ENCODE data around the gene MORF4L1.
"Not testable (repeated sequence)": the region's sequence is repeated elsewhere in the genome, so short reads cannot be mapped to it uniquely, and the experiment has no call there.

Gene MORF4L1

DNA sequence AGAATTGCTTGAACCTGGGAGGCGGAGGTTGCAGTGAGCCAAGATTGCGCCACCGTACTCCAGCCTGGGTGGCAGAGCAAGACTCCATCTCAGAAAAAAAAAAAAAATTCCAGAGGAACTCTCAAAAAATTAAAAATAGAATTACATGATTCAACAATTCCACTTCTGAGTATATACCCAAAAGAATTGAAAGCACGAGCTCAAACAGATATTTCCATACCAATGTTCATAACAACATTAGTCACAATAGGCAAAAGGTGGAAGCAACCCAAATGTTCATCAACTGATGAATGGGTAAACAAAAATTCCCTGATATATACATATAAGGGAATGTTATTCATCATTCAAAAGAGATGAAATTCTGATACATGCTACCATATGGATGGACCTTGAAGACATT lies 16.9 kb upstream of the MORF4L1 start:
- Histone ChIP-seq H3K27me3 (no peaks in the 10 kb centered on the region), H3K9me3 (no peaks in the 10 kb centered on the region), H3K4me3 (ENCODE audit: low read depth, low read length) (no peak overlapping the region), H3K36me3 (no peaks in the 10 kb centered on the region), H3K4me1 (no peaks in the 10 kb centered on the region)
- TF ChIP-seq, protein P1, sequence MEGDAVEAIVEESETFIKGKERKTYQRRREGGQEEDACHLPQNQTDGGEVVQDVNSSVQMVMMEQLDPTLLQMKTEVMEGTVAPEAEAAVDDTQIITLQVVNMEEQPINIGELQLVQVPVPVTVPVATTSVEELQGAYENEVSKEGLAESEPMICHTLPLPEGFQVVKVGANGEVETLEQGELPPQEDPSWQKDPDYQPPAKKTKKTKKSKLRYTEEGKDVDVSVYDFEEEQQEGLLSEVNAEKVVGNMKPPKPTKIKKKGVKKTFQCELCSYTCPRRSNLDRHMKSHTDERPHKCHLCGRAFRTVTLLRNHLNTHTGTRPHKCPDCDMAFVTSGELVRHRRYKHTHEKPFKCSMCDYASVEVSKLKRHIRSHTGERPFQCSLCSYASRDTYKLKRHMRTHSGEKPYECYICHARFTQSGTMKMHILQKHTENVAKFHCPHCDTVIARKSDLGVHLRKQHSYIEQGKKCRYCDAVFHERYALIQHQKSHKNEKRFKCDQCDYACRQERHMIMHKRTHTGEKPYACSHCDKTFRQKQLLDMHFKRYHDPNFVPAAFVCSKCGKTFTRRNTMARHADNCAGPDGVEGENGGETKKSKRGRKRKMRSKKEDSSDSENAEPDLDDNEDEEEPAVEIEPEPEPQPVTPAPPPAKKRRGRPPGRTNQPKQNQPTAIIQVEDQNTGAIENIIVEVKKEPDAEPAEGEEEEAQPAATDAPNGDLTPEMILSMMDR (IDR thresholded peaks at IDR 0.05; ENCODE audit: low read depth, low read length): no peak
- no peak for DNase-seq

DNA sequence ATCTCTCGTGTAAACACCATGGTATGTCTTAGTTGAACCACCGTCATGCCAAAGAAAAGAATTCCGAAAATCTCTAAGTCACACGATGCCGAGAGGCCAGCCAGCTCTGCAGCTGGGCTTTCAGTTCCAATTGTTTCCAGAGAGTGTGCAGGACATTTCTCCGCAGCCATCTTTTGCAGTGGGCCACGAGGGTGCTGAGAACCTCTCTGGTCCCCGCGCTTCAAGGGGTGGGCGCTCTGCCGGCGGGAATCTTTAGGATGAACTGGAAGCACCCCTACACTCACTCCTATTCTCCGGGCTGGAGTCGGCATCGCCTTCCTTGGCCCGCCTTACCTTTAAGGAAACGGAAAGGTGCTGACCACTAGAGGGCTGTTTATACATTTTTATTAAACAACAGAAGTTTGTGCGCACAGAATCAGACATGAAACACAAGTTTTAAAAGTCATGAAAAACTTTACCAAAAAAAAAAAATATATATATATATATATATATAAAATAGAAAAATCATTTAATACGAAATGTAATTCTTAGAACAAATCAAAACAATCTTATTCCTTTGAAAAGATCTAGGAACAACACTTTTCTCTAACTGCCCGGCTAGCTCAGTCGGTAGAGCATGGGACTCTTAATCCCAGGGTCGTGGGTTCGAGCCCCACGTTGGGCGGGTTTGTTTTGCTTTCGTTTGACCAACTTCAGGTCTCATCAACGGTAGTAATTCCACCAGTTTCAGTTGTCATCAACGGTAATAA lies 12.5 kb upstream of the MORF4L1 start:
- Histone ChIP-seq H3K4me1 (no peaks in the 10 kb centered on the region), H3K36me3 (no peaks in the 10 kb centered on the region), H3K27me3 (no peaks in the 10 kb centered on the region), H3K9me3 (no peaks in the 10 kb centered on the region), H3K4me3 (ENCODE audit: low read depth, low read length) (peak overlapping the region; percentile 78)
- DNase-seq: peak; percentile 86
- TF ChIP-seq, protein P1 (IDR thresholded peaks at IDR 0.05; ENCODE audit: low read depth, low read length): peak; percentile 67

DNA sequence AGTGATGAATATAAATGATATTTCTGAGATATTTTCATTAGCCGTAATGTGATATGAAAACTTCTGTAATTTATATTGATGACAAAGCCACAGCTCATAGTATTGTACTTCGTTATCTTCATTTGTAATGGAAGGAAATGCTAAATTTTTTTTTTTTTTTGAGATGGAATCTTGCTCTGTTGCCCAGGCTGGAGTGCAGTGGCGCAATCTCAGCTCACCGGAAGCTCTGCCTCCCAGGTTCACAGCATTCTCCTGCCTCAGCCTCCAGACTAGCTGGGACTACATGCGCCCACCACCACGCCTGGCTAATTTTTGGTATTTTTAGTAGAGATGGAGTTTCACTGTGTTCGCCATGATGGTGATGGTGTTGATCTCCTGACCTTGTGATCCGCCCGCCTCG lies 7.1 kb upstream of the MORF4L1 start:
- not testable (repeated sequence) for H3K9me3 ChIP-seq; H3K36me3 ChIP-seq; H3K4me1 ChIP-seq; H3K4me3 ChIP-seq (ENCODE audit: low read depth, low read length); H3K27me3 ChIP-seq; DNase-seq

DNA sequence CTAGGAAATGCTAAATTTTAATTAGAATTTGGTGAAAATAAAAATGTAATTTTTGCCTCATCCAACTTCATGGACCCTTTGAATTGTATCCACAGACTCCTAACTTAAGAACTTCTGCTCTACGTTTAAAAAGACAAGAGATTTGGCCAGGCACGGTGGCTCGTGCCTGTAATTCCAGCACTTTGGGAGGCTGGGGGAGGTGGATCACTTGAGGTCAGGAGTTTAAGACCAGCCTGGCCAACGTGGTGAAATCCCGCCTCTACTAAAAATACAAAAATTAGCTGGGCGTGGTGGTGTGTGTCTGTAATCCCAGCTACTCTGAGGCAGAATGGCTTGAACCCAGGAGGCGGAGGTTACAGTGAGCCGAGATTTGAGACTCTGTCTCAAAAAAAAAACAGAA lies 6.7 kb upstream of the MORF4L1 start:
- not testable (repeated sequence) for H3K36me3 ChIP-seq; H3K27me3 ChIP-seq; H3K4me1 ChIP-seq; DNase-seq; H3K9me3 ChIP-seq; H3K4me3 ChIP-seq (ENCODE audit: low read depth, low read length)

DNA sequence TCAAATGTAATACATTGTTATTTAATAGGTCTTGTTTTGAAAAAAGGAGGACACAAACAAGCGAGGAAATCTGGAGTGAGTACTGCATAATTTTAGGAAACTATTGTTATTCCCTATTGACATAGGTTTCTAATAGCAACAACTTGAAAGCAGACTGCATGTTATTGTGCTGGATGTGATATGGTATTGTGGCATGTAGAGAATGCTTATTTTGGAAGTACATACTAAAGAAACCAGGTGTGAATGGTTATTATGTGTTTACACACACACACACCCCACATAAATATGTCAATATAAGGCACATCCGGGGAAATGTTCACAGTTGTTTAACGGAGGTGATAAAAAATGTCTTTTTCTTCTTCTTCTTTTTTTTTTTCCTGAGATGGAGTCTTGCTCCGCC lies 5.9 kb upstream of the MORF4L1 start:
- no peaks in the 10 kb centered on the region for H3K27me3 ChIP-seq
- no peaks in the 10 kb centered on the region for H3K4me1 ChIP-seq
- H3K4me3 ChIP-seq (ENCODE audit: low read depth, low read length): no peak overlapping the region
- no peaks in the 10 kb centered on the region for H3K9me3 ChIP-seq
- no peak for DNase-seq
- TF ChIP-seq, protein P1 (IDR thresholded peaks at IDR 0.05; ENCODE audit: low read depth, low read length): no peak
- no peaks in the 10 kb centered on the region for H3K36me3 ChIP-seq

DNA sequence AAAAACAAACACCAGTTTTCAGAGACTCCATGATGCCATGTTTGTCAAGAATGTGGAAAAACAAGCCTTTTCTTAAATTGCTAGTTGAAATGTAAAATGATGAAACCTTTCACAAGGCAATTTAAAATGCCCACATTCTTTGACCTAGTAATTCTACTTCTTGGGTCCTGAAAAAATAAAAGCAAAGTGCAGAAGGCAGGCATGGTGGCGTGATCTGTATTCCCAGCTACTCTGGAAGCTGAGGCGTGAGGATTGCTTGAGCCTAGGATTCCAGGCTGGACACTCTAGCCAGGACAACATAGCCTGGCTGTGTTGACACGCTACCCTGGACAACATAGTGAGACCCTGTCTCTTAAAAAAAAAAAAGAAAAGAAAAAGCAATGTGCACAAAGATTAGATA lies 4.3 kb upstream of the MORF4L1 start:
- no peak overlapping the region for H3K4me3 ChIP-seq (ENCODE audit: low read depth, low read length)
- no peaks in the 10 kb centered on the region for H3K9me3 ChIP-seq
- no peaks in the 10 kb centered on the region for H3K27me3 ChIP-seq
- peaks cover 4% of the 10 kb centered on the region for H3K36me3 ChIP-seq
- no peak for DNase-seq
- TF ChIP-seq, protein P1 (IDR thresholded peaks at IDR 0.05; ENCODE audit: low read depth, low read length): no peak
- no peaks in the 10 kb centered on the region for H3K4me1 ChIP-seq

DNA sequence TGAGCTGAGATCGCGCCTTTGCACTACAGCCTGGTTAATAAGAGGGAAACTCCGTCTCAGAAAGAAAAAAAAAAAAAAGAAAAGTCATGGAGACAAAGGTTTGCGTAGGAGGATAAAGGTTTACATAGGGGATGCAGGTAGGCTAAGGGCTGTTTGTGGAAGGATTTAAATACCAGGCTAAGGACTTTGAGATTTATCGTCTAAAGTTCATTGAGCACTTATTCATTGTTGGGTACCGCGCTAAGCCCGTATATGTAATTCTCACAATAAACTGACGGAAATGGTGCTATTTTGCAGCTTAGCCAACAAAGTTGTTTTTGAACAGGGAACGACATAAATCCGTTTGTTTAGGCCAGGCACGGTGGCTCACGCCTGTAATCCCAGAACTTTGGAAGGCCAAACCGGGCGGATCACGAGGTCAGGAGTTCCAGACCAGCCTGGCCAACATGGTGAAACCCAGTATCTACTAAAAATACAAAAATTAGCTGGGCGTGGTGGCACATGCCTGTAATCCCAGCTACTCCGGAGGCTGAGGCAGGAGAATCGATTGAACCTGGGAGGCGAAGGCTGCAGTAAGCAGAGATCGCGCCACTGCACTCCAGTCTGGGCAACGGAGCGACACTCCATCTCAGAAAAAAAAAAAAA lies 1.1 kb upstream of the MORF4L1 start:
- not testable (repeated sequence) for H3K4me1 ChIP-seq; DNase-seq; H3K4me3 ChIP-seq (ENCODE audit: low read depth, low read length); H3K27me3 ChIP-seq; H3K36me3 ChIP-seq; H3K9me3 ChIP-seq
